OCI-LY3 (cell line): ENCODE data around the gene P3R3URF.

Experiments used
- CTCF ChIP-seq: fragments of 200-600, 300-600 bp; sonication (generic); IDR thresholded peaks from 2 replicates; pipeline ENCODE4 v1.5.1; 2014; ENCODE audit warnings: antibody characterized with exemption, low read length, low read depth
- EZH2phosphoT487 ChIP-seq: fragments of 200-600 bp; shearing (Covaris generic); IDR thresholded peaks from 2 replicates; pipeline ENCODE4 v1.6.1; 2018; ENCODE audit warnings: antibody characterized with exemption, mixed run types, low read depth

GRCh38 chr1:46193984-46194570 lies 17.8 kb upstream of the P3R3URF start:
- TF ChIP-seq CTCF, result no peak
- no peak for TF ChIP-seq EZH2phosphoT487
